Nephron progenitor cell (in vitro differentiated cells): ENCODE results near the gene ARID1A.

ENCODE experiments used
- DNase-seq: peaks from one replicate; pipeline ENCODE4 v3.0.0; 2021
- H3K27ac Mint-ChIP-seq: 2 replicates; pipeline ENCODE4 v1.8.0; 2021; ENCODE audit warnings: mild to moderate bottlenecking, moderate library complexity, mixed read lengths
- H3K27me3 Mint-ChIP-seq: 2 replicates; pipeline ENCODE4 v1.8.0; 2021; ENCODE audit warnings: mild to moderate bottlenecking, low read depth, mixed read lengths; ENCODE audit not compliant: poor library complexity
- H3K36me3 Mint-ChIP-seq: 2 replicates; pipeline ENCODE4 v1.8.0; 2021; ENCODE audit warnings: low read depth, mixed read lengths
- H3K4me1 Mint-ChIP-seq: 2 replicates; pipeline ENCODE4 v1.8.0; 2021; ENCODE audit warnings: mixed read lengths
- H3K4me3 Mint-ChIP-seq: 2 replicates; pipeline ENCODE4 v1.8.0; 2021; ENCODE audit warnings: mild to moderate bottlenecking, moderate library complexity, mixed read lengths
- H3K9me3 Mint-ChIP-seq: 2 replicates; pipeline ENCODE4 v1.8.0; 2021; ENCODE audit warnings: mild to moderate bottlenecking, moderate library complexity, mixed read lengths
- TF ChIP-seq, protein P1 (sequence below): fragments of 200-600 bp; sonication (generic); IDR thresholded peaks from 2 replicates; pipeline ENCODE4 v1.5.0; 2021; ENCODE audit warnings: antibody characterized with exemption

ARID1A gene

DNA sequence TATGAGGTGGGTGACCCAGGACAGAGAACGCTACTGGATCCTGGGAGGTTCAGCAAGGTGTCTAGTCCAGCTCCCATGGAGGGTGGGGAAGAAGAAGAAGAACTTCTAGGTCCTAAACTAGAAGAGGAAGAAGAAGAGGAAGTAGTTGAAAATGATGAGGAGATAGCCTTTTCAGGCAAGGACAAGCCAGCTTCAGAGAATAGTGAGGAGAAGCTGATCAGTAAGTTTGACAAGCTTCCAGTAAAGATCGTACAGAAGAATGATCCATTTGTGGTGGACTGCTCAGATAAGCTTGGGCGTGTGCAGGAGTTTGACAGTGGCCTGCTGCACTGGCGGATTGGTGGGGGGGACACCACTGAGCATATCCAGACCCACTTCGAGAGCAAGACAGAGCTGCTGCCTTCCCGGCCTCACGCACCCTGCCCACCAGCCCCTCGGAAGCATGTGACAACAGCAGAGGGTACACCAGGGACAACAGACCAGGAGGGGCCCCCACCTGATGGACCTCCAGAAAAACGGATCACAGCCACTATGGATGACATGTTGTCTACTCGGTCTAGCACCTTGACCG lies 83.4 kb downstream of the ARID1A start:
- Mint-ChIP-seq H3K27me3 (no peaks in the 10 kb centered on the region), H3K36me3 (peaks cover 74% of the 10 kb centered on the region), H3K4me3 (no peak overlapping the region), H3K9me3 (no peaks in the 10 kb centered on the region), H3K4me1 (peaks cover 26% of the 10 kb centered on the region), H3K27ac (peak overlapping the region; percentile 86)
- DNase-seq, result no peak
- TF ChIP-seq, protein P1, sequence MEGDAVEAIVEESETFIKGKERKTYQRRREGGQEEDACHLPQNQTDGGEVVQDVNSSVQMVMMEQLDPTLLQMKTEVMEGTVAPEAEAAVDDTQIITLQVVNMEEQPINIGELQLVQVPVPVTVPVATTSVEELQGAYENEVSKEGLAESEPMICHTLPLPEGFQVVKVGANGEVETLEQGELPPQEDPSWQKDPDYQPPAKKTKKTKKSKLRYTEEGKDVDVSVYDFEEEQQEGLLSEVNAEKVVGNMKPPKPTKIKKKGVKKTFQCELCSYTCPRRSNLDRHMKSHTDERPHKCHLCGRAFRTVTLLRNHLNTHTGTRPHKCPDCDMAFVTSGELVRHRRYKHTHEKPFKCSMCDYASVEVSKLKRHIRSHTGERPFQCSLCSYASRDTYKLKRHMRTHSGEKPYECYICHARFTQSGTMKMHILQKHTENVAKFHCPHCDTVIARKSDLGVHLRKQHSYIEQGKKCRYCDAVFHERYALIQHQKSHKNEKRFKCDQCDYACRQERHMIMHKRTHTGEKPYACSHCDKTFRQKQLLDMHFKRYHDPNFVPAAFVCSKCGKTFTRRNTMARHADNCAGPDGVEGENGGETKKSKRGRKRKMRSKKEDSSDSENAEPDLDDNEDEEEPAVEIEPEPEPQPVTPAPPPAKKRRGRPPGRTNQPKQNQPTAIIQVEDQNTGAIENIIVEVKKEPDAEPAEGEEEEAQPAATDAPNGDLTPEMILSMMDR, result no peak

GRCh38 chr1:26780344-26780957 lies 84.6 kb downstream of the ARID1A start:
- TF ChIP-seq, protein P1, result no peak
- Mint-ChIP-seq H3K36me3 (peaks cover 61% of the 10 kb centered on the region), H3K27ac (peak overlapping the region; percentile 22), H3K27me3 (no peaks in the 10 kb centered on the region), H3K4me1 (peaks cover 36% of the 10 kb centered on the region), H3K4me3 (no peak overlapping the region), H3K9me3 (no peaks in the 10 kb centered on the region)
- no peak for DNase-seq

DNA sequence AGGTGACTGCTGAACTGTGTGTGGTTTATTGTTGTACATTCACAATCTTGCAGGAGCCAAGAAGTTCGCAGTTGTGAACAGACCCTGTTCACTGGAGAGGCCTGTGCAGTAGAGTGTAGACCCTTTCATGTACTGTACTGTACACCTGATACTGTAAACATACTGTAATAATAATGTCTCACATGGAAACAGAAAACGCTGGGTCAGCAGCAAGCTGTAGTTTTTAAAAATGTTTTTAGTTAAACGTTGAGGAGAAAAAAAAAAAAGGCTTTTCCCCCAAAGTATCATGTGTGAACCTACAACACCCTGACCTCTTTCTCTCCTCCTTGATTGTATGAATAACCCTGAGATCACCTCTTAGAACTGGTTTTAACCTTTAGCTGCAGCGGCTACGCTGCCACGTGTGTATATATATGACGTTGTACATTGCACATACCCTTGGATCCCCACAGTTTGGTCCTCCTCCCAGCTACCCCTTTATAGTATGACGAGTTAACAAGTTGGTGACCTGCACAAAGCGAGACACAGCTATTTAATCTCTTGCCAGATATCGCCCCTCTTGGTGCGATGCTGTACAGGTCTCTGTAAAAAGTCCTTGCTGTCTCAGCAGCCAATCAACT lies 85.5 kb downstream of the ARID1A start:
- DNase-seq, result no peak
- Mint-ChIP-seq H3K27me3 (no peaks in the 10 kb centered on the region), H3K36me3 (peaks cover 53% of the 10 kb centered on the region), H3K27ac (peak overlapping the region; percentile 37), H3K9me3 (no peaks in the 10 kb centered on the region), H3K4me3 (no peak overlapping the region), H3K4me1 (peaks cover 45% of the 10 kb centered on the region)
- TF ChIP-seq, protein P1, result no peak

DNA sequence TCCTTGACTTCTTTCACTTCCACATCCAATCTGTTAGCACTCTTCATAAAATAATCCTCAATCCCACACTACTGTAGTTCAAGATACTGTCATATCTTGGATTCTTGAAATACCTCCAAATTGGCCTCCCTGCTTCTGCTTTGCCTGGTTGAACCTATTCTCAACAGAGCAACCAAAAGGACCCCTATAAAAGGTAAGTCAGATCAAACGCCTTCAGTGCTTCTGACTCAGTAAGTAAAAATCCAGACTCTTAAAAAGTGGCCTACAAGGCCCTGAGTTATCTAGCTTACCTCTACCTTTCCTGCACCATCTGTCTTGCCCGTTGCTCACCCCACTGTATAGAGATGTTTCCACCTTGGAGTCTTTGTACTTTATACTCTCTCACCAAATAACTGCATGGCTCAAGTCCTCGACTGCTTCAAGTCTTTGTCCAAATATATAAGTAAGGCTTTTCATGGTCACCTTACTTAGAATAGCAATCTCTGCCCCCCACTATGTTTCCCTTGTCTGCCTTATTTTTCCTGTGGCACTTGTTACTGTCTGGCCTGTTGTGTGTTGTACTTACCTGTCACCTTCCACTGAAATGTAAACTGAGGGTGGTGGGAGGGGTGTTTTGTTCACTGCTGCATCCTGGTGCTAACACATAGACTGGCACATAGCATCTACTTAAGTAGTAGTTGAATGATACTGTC lies 86.9 kb downstream of the ARID1A start:
- Mint-ChIP-seq H3K4me1 (peaks cover 58% of the 10 kb centered on the region), H3K36me3 (peaks cover 45% of the 10 kb centered on the region), H3K27me3 (no peaks in the 10 kb centered on the region), H3K9me3 (no peaks in the 10 kb centered on the region), H3K4me3 (no peak overlapping the region), H3K27ac (peak overlapping the region; percentile 49)
- no peak for DNase-seq
- TF ChIP-seq, protein P1, result no peak

- H3K4me1 Mint-ChIP-seq, result peaks cover 63% of the 10 kb centered on the region
- H3K36me3 Mint-ChIP-seq, result peaks cover 37% of the 10 kb centered on the region
- H3K4me3 Mint-ChIP-seq, result no peak overlapping the region
Measured at GRCh38 chr1:26783646-26784022, 87.8 kb downstream of the ARID1A start.

More at GRCh38 chr1:26783646-26784022, 87.8 kb downstream of the ARID1A start:
- DNase-seq, result no peak
- Mint-ChIP-seq H3K9me3 (no peaks in the 10 kb centered on the region), H3K27ac (peak overlapping the region; percentile 86), H3K27me3 (no peaks in the 10 kb centered on the region)
- TF ChIP-seq, protein P1, result no peak
